H9 (cell line): ENCODE measurements around the gene RGS9. TPM values are rescaled to one million over a fixed set of nuclear protein-coding genes. Genes with fewer than 3 reads are reported as not detected.
"Not testable (repeated sequence)": the region's sequence is repeated elsewhere in the genome, so short reads cannot be mapped to it uniquely, and the experiment has no call there.

Experiments
- DNase-seq: peaks from one replicate; pipeline ENCODE4 v3.0.0-alpha.2; 2017
- H2AFZ ChIP-seq: one replicate; pipeline ENCODE4 v1.6.1; 2013; ENCODE audit warnings: mild to moderate bottlenecking, low read length, control low read depth, moderate library complexity
- H2AK5ac ChIP-seq: 2 replicates; pipeline ENCODE4 v1.6.1; 2013; ENCODE audit warnings: low read length, control low read depth, mixed read lengths; ENCODE audit not compliant: insufficient read length
- H2BK120ac ChIP-seq: one replicate; pipeline ENCODE4 v1.6.1; 2013; ENCODE audit warnings: low read depth, mild to moderate bottlenecking, low read length, control low read depth, inconsistent platforms; ENCODE audit not compliant: poor library complexity, severe bottlenecking
- H2BK12ac ChIP-seq: 2 replicates; pipeline ENCODE4 v1.6.1; 2013; ENCODE audit warnings: low read length, control low read depth, mixed read lengths, low read depth; ENCODE audit not compliant: insufficient read length
- H2BK15ac ChIP-seq: 2 replicates; pipeline ENCODE4 v1.6.1; 2013; ENCODE audit warnings: low read depth, low read length, control low read depth
- H2BK20ac ChIP-seq: one replicate; pipeline ENCODE4 v1.6.1; 2013; ENCODE audit warnings: low read depth, mild to moderate bottlenecking, low read length, control low read depth, inconsistent platforms; ENCODE audit not compliant: poor library complexity, severe bottlenecking
- H2BK5ac ChIP-seq: 2 replicates; pipeline ENCODE4 v1.6.1; 2013; ENCODE audit warnings: low read length, control low read depth, mixed read lengths; ENCODE audit not compliant: insufficient read length
- H3K14ac ChIP-seq: 2 replicates; pipeline ENCODE4 v1.6.1; 2013; ENCODE audit warnings: low read length, control low read depth; ENCODE audit not compliant: insufficient read depth
- H3K18ac ChIP-seq: 2 replicates; pipeline ENCODE4 v1.6.1; 2013; ENCODE audit warnings: low read depth, mild to moderate bottlenecking, mixed read lengths, low read length, control low read depth; ENCODE audit not compliant: insufficient read length
- H3K23ac ChIP-seq: 2 replicates; pipeline ENCODE4 v1.6.1; 2013; ENCODE audit warnings: low read length, control low read depth, mixed read lengths, low read depth; ENCODE audit not compliant: insufficient read length
- H3K23me2 ChIP-seq: 2 replicates; pipeline ENCODE4 v1.6.1; 2013; ENCODE audit warnings: low read depth, mild to moderate bottlenecking, mixed read lengths, low read length, control low read depth; ENCODE audit not compliant: insufficient read length, poor library complexity, severe bottlenecking
- H3K27ac ChIP-seq: 2 replicates; pipeline ENCODE4 v1.5.1; 2013; ENCODE audit warnings: low read length, control low read depth, mixed read lengths, low read depth; ENCODE audit not compliant: insufficient read length
- H3K27me3 ChIP-seq: 2 replicates; pipeline ENCODE4 v1.6.1; 2013; ENCODE audit warnings: low read length, control low read depth, inconsistent platforms; ENCODE audit not compliant: insufficient read depth
- H3K4ac ChIP-seq: 2 replicates; pipeline ENCODE4 v1.6.1; 2013; ENCODE audit warnings: low read depth, mild to moderate bottlenecking, control low read depth, inconsistent platforms, low read length, moderate library complexity
- H3K4me1 ChIP-seq: 2 replicates; pipeline ENCODE4 v1.6.1; 2013; ENCODE audit warnings: low read length, control low read depth, inconsistent platforms; ENCODE audit not compliant: insufficient read depth
- H3K4me2 ChIP-seq: 2 replicates; pipeline ENCODE4 v1.6.1; 2013; ENCODE audit warnings: low read length, control low read depth, mixed read lengths; ENCODE audit not compliant: insufficient read length, insufficient read depth
- H3K56ac ChIP-seq: 2 replicates; pipeline ENCODE4 v1.6.1; 2013; ENCODE audit warnings: low read depth, mild to moderate bottlenecking, mixed read lengths, low read length, control low read depth; ENCODE audit not compliant: insufficient read length
- H3K79me1 ChIP-seq: 2 replicates; pipeline ENCODE4 v1.6.1; 2013; ENCODE audit warnings: low read depth, mild to moderate bottlenecking, moderate library complexity, low read length, control low read depth, inconsistent platforms; ENCODE audit not compliant: insufficient read depth, poor library complexity, severe bottlenecking
- H3K79me2 ChIP-seq: 2 replicates; pipeline ENCODE4 v1.6.1; 2013; ENCODE audit warnings: low read length, control low read depth, inconsistent platforms; ENCODE audit not compliant: insufficient read depth
- H3K9ac ChIP-seq: 2 replicates; pipeline ENCODE4 v1.6.1; 2013; ENCODE audit warnings: low read length, control low read depth, mixed read lengths; ENCODE audit not compliant: insufficient read length; ENCODE audit errors: extremely low read depth
- H3K9me3 ChIP-seq: one replicate; pipeline ENCODE4 v1.6.1; 2013; ENCODE audit warnings: low read depth, low read length, inconsistent platforms; ENCODE audit not compliant: control insufficient read depth
- H3T11ph ChIP-seq: one replicate; pipeline ENCODE4 v1.6.1; 2013; ENCODE audit warnings: mild to moderate bottlenecking, low read length, control low read depth, inconsistent platforms
- H4K20me1 ChIP-seq: one replicate; pipeline ENCODE4 v1.6.1; 2013; ENCODE audit not compliant: control insufficient read depth, insufficient read length, insufficient read depth
- H4K5ac ChIP-seq: 2 replicates; pipeline ENCODE4 v1.6.1; 2013; ENCODE audit warnings: low read depth, mild to moderate bottlenecking, mixed read lengths, low read length, control low read depth; ENCODE audit not compliant: insufficient read length
- H4K8ac ChIP-seq: replicated peaks from 2 replicates; pipeline ENCODE4 v1.6.1; 2013; ENCODE audit warnings: low read length, control low read depth, mixed read lengths, low read depth; ENCODE audit not compliant: insufficient read length
- H4K91ac ChIP-seq: 2 replicates; pipeline ENCODE4 v1.6.1; 2013; ENCODE audit warnings: low read depth, mild to moderate bottlenecking, moderate library complexity, mixed read lengths, low read length, control low read depth; ENCODE audit not compliant: insufficient read length
- H3K27ac Mint-ChIP-seq, 3 experiments: 2 replicates in 2 of 3; 3 replicates in 1 of 3; pipeline ENCODE4 v1.8.0; 2020 to 2021; ENCODE audit warnings: mixed read lengths in 3 of 3, mild to moderate bottlenecking in 1 of 3, moderate library complexity in 1 of 3
- H3K27me3 Mint-ChIP-seq: 2 replicates; pipeline ENCODE4 v1.8.0; 2021; ENCODE audit warnings: low read depth, mild to moderate bottlenecking, moderate library complexity, mixed read lengths
- H3K36me3 Mint-ChIP-seq, 3 experiments: 2 replicates in 2 of 3; 3 replicates in 1 of 3; pipeline ENCODE4 v1.8.0; 2020 to 2021; ENCODE audit warnings: low read depth in 3 of 3, mixed read lengths in 3 of 3; ENCODE audit not compliant: insufficient read depth in 1 of 3
- H3K4me1 Mint-ChIP-seq, 2 experiments: 2 replicates each; pipeline ENCODE4 v1.8.0; 2020; ENCODE audit warnings: mixed read lengths in 2 of 2
- H3K4me3 Mint-ChIP-seq, 2 experiments: 2 replicates in 1 of 2; 3 replicates in 1 of 2; pipeline ENCODE4 v1.8.0; 2020 to 2021; ENCODE audit warnings: mild to moderate bottlenecking in 2 of 2, mixed read lengths in 2 of 2, moderate library complexity in 1 of 2
- H3K9me3 Mint-ChIP-seq, 2 experiments: 2 replicates in 1 of 2; 3 replicates in 1 of 2; pipeline ENCODE4 v1.8.0; 2020; ENCODE audit warnings: mild to moderate bottlenecking in 2 of 2, mixed read lengths in 2 of 2, moderate library complexity in 1 of 2
- WGBS: extraction: QIAGEN DNeasy Blood & Tissue Kit; methylation state at CpG from one replicate; pipeline ENCODE4 v1.1.7; 2013; ENCODE audit warnings: missing lambda C conversion rate, low lambda C conversion rate, mixed read lengths; ENCODE audit not compliant: insufficient read length; ENCODE audit errors: extremely low coverage; 5-methylcytosine and 5-hydroxymethylcytosine counted together
- total RNA-seq: library from RNA; stranded (reverse); gene quantifications from 2 replicates; pipeline ENCODE4 v1.2.1, GENCODE V29; 2021

RGS9 gene
- total RNA-seq, 1 experiment from 2014 or later, result 12.0 TPM

- H3K4me1 Mint-ChIP-seq, result peaks cover 32 to 36% of the 10 kb centered on the region in 2 experiments
- H3K23ac ChIP-seq, H3K23me2 ChIP-seq, H4K20me1 ChIP-seq, H3K27me3 Mint-ChIP-seq, H3K4me2 ChIP-seq, H3K4ac ChIP-seq, H3K79me2 ChIP-seq, H2BK12ac ChIP-seq, H3K27ac Mint-ChIP-seq, H3K79me1 ChIP-seq, H3K4me3 Mint-ChIP-seq, H3K9ac ChIP-seq, H3K27me3 ChIP-seq, H2AK5ac ChIP-seq, DNase-seq, H3K36me3 Mint-ChIP-seq, H3K56ac ChIP-seq, H2BK15ac ChIP-seq, H3T11ph ChIP-seq, H3K9me3 ChIP-seq, H4K8ac ChIP-seq, H4K91ac ChIP-seq, H2BK20ac ChIP-seq, H3K14ac ChIP-seq, H2BK5ac ChIP-seq, H2BK120ac ChIP-seq, H3K9me3 Mint-ChIP-seq, H4K5ac ChIP-seq, H3K4me1 ChIP-seq, H3K27ac ChIP-seq, H3K18ac ChIP-seq, H2AFZ ChIP-seq: not testable (repeated sequence)
- WGBS, result no CpG with 5 or more reads among the region's 4 CpGs
Measured at GRCh38 chr17:65180752-65181236, 43.6 kb downstream of the RGS9 start.
